Stimulated activated CD4-positive, alpha-beta T cell treated with anti-CD3 and anti-CD28 coated beads, Interleukin-1b, Interleukin-23, amount 100 ng/mL, for 1 hour (primary cell): ENCODE measurements around the gene DYSF.

Source experiments
- DNase-seq, 2 donors: peaks; one replicate each; pipeline ENCODE4 v3.0.0-alpha.2; 2020; ENCODE audit warnings: low read depth in 2 of 2

Gene DYSF

DNA sequence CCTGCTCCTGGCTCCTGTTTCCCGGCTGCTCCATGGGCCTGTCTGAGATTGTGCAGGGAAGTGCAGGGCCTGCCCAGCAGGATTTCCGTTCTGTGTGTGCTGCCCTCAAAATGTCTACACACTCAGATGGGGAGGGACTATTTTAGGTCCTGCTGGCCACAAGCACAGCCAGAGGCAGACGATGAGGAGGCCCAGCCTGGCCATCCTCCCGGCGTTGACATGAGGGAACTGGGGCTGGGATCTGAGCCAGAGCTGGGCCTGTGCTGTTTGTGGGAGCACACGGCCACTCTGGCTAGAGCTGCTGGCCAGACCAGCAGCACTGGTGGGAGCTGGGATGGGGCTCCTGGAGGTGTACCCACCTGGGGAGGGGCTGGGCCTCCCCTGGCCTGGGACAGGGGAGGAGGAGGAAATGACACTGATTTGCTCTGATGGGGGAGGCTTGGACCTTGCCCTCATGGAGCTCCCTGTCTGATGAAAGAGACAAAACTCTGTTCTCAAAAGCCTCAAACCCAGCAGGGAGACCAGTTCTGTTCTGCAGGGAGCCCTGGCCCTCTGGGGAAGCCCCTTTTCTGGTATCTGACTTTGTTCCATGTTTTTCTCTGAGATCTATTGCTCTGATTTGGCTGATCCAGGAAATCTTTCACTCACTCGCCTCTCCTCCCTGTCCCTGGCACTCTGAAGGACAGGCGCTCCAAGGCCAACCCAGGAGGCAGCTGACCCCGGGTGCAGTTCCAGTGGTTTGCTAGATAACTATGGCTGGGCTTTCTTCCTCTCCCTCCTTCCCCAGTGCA is 161.8 kb downstream of the DYSF start:
- DNase-seq: no peak

GRCh38 chr2:71615767-71616730 is 162.7 kb downstream of the DYSF start:
- no peak for DNase-seq

- DNase-seq: no peak
Observed at GRCh38 chr2:71617266-71617665, 163.9 kb downstream of the DYSF start.

DNA sequence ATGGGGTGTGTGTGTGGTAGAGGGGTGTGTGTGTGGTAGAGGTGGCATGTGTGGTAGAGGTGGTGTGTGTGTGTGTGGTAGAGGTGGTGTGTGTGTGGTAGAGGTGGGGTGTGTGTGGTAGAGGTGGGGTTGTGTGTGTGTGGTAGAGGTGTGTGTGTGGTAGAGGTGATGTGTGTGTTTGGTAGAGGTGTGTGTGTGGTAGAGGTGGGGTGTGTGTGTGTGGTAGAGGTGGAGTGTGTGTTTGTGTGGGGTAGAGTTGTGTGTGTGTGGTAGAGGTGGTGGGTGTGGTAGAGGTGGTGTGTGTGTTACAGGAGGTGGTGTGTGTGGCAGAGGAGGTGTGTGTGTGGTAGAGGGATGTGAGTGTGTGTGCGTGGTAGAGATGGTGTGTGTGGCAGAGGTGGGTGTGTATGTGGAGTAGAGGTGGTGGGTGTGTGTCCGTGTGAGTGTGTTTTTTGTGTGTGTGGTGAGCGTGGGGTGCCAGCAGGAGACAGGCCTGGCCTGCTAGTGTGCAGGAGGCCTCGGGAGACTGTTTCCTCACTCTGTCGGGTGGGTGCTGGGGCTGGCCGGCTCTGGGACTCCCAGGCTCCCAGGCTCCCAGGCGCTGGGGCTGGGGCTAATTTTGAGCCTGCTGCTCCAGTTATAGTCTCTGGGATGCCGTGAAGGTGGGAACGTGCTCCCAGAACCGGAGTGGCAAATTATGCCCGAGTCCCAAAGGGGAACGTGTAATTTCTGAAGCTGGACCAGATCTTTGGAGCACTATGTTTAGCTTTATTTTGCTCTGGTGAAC is 165.2 kb downstream of the DYSF start:
- no peak for DNase-seq

- DNase-seq: no peak
Observed at GRCh38 chr2:71619230-71619741, 165.9 kb downstream of the DYSF start.

GRCh38 chr2:71620116-71620515 is 166.8 kb downstream of the DYSF start:
- DNase-seq: no peak

GRCh38 chr2:71620851-71621251 is 167.5 kb downstream of the DYSF start:
- no peak for DNase-seq

- no peak for DNase-seq
Observed at GRCh38 chr2:71629273-71629672, 175.9 kb downstream of the DYSF start.

DNA sequence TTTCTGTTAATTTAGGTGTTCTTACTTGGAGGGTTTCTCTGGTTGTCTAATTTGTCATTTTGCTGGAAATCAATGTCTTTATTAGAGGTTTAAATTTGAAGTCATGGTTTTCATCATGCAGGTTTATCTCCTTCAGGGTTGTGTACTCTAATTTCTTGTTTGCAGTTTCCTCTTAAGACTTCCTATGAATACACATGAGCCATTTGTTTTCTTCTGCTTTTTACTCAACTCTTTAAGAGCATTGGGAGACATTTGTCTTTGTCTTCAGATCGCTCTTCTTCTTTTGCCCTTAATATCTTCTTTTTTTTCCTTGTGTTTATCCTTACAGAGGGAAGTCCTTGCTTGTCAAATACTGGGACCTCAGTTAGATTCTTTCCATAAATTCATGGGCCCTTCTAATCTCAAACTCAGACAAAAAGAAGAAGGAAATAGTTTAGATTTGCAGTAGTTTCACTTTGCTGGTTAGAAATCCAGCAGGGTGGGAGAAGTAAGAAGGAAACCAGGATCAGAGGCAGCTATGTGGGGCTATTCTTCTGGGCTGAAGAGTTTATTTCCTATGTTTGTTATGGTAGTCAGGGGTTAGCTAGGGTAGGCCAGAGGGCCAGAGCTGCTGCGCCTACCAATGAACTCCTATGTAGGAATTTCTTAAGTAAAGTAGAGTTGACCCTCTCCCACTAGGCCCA is 176.6 kb downstream of the DYSF start:
- no peak for DNase-seq

- no peak for DNase-seq
Observed at GRCh38 chr2:71630454-71631328, 177.3 kb downstream of the DYSF start.

- DNase-seq: no peak
Observed at GRCh38 chr2:71631411-71631931, 178.1 kb downstream of the DYSF start.

DNA sequence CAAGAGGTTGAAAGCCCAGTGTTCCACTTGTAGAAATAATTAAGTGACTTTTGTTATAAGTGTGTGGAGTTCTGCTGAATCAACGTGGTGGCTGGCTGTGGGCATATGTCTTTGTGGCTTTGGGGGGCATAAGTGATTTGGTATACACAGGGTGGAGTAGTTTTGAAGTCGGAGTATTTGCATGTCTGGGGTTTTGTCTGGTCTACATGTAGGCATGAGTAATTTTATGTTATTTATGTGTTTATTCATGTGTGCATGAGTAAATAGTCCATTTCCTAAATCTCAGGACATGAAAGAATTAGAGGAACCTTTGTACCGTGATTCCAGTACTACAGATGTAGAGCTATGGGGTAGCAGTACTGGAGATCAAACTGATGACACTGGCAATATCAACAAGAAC is 179.7 kb downstream of the DYSF start:
- no peak for DNase-seq

GRCh38 chr2:71634567-71634966 is 181.2 kb downstream of the DYSF start:
- DNase-seq: no peak

DNA sequence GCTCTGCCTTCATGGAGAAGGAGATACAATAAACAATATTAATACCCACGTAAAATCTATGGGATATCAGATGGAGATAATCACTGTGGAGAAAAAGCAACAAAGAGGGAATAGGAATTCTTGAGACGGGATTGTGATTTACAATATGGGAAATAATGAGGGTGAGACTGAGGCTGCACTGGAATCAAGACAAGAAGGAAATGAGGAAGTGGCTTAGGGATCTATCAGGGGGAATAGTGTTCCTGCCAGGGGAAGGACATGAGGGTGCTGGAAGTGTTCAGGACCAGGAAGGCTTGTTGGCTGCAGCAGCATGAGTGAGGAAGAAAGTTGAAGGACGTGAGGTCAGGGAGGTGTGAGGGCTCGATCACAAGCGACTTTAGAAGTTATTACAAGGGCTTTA is 182.4 kb downstream of the DYSF start:
- no peak for DNase-seq

- DNase-seq: no peak
Observed at GRCh38 chr2:71637168-71637567, 183.8 kb downstream of the DYSF start.

DNA sequence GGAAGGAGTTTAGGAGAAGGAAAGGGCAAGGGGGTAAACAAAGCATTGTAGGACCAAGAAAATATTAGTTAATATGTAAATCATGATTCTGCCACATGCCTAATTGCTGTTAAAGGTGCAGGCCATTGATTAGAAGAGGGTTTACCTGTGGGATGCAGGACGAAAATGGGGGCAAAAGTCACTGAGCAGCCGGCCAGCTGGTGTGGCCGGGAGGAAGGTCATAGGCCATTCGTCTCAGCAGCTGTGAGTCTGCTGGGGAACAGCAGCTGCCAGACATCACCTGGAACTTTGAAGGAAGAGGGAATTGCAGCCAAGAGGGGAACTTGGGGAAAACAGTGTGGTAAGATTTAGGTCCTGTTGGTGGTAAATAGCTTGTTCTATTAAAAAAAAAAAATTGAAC is 184.4 kb downstream of the DYSF start:
- no peak for DNase-seq

GRCh38 chr2:71639735-71640134 is 186.4 kb downstream of the DYSF start:
- no peak for DNase-seq

DNA sequence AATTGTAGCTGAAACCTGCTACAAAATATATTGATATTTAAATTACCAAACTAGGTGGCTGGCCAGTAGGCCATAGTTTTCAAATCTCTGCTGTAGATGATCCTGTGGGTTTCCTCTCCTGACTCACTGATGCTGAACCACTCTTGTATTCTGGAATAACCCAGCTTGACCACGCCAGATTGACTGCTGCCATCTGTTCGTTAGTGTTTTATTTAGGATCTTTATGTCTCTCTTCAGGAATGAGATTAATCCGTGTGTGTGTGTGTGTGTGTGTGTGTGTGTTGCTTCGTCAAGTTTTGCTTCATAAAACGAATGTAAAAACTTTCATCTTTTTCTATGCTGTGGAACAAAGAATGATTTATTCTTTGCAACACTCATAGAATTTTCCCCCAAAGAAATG is 187.1 kb downstream of the DYSF start:
- DNase-seq: no peak

DNA sequence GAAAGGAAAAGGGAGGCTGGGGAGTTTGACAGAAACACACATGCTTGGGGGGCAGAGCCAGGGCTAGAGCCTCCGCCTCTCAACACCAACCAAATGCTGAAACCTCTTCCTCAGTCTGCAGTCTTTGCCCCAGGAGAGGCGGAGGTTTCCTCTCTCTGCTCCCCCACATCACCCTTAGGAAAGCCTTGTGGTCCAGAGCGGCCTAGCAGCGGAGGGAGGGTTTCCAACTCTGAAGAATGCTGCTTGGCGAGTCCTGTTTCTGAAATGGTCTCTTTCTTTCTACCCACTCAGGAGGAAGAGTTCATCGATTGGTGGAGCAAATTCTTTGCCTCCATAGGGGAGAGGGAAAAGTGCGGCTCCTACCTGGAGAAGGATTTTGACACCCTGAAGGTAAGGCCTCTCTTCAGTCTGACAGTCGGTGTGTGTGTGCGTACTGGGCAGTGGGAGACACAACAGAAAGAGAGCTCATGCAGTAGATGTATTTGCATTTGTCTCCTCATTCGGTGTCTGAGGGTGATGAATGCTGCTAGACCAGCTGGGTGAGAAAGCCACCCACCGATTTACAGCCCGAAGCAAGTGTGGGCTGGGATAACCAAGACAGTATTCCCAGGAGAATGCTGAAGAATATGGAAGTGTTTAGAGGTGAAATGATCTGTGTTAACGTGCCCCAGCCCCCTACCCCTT is 190.5 kb downstream of the DYSF start:
- DNase-seq: no peak
